IPS-NIHi7 (cell line): ENCODE results near the gene RABGGTB.
"Not testable (repeated sequence)": the region's sequence is repeated elsewhere in the genome, so short reads cannot be mapped to it uniquely, and the experiment has no call there.

ENCODE experiments used
- DNase-seq: peaks from one replicate; pipeline ENCODE4 v3.0.0; 2012; ENCODE audit warnings: mixed read lengths; ENCODE audit errors: extremely low spot score

Gene RABGGTB

DNA sequence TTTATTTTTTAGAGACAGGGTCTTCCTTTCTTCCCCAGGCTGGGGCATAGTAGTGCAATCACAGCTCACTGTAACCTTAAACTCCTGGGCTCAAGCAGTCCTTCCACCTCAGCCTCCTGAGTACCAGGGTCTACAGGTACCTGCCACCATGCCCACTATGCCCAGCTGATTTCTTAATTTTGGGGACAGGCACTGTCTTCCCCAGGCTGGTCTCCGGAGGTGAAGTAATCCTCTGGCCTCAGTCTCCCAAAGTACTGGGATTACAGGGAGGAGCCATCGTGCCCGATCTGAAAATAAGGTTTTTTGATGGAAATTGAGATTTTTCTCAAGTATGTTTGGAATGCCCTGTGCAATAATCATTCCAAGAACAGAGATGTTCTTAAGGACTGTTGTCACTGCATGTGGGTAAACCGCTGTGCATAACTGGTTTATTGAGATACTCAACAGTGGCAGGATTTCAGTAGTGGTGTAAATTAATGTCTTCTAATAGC lies 9.7 kb downstream of the RABGGTB start:
- DNase-seq, result no peak

DNA sequence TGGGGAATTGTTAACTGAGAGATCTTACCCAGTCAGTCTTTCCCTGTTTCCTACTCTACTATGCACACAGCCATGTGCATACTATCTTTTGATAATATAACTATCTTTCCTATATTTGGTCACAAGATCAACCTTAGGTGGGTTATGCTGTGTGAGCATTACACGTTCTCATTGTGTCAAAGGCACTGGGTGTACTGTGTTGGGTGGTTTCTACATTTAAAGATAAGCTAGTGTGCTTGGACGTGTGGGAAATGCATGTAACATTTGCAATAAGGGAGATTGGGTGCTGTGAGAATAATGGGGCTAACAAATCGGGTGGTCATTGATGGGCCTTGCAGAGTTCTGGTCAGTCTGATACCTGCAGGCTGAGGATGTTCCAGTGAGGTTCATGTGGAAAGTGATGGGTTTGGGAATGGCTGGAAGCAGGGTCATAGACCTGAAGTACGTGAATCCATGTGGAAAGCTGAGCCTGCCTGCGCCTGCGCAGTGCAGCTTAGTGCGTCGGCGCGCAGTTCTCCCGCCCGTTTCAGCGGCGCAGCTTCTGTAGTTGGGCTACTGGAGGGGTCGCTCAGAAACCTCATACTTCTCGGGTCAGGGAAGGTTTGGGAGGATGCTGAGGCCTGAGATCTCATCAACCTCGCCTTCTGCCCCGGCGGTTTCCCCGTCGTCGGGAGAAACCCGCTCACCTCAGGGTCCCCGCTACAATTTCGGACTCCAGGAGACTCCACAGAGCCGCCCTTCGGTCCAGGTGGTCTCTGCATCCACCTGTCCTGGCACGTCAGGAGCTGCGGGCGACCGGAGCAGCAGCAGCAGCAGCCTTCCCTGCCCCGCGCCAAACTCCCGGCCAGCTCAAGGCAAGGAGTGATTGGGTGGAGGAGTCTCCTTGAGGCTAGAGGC lies 10.6 kb downstream of the RABGGTB start, which contains the start of gene MSH4:
TSS of gene MSH4 (plus strand) at position 507 of the 897 bp plus-strand sequence. CDS start at position 611, 104 bp downstream.
- DNase-seq, result peak; percentile 10

DNA sequence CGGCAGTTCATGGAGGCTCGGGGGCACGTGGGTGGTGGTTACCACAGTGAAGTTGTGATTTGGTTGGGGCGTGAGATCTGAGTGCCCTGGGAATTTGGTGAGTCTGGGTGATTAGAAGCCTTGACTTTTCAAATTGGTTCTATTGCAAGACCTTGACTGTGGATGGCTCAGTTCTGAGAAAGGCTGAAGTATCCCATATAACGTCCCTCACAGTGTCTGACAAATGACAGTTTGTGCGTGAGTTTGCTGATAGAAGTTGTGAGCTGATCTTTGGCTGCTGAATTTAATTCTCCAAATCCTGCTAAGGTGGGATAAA lies 11.2 kb downstream of the RABGGTB start:
- DNase-seq, result no peak

DNA sequence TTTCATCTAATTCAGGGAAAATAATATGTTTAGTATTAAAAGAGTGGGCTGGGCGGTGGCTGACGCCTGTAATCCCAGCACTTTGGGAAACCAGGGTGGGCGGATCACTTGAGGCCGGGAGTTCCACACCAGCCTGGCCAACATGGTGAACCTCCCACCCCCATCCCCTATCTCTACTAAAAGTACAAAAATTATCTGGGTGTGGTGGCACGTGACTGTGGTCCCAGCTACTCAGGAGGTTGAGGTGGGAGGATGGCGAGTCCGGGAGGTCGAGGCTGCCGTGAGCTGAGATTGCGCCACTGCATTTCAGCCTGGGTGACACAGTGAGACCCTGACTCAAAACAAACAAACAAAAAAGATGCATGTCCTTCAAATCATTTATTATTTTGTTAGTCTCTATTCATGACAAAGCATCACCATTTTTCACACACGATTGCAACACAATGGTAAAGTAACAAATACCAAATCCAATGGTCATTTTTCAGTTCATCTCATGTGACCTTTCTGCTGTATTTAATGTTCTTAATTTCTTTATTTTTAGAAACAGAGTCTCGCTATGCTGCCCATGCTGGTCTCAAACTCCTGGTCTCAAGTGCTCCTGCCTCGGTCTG lies 11.7 kb downstream of the RABGGTB start:
- no peak for DNase-seq

DNA sequence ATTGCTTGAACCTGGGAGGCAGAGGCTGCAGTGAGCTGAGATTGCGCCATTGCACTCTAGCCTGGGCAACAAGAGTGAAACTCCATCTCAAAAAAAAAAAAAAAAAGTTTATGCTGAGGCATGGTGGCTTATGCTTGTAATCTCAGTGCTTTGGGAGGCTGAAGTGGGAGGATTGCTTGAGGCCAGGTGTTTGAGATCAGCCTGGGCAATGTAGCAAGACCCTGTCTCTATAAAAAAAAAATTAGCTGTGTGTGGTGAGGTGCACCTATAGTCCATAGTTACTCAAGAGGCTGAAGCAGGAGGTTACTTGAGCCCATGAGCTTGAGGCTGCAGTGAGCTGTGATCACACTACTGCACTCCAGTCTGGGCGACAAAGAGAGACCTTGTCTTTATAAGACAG lies 15.4 kb downstream of the RABGGTB start:
- not testable (repeated sequence) for DNase-seq

DNA sequence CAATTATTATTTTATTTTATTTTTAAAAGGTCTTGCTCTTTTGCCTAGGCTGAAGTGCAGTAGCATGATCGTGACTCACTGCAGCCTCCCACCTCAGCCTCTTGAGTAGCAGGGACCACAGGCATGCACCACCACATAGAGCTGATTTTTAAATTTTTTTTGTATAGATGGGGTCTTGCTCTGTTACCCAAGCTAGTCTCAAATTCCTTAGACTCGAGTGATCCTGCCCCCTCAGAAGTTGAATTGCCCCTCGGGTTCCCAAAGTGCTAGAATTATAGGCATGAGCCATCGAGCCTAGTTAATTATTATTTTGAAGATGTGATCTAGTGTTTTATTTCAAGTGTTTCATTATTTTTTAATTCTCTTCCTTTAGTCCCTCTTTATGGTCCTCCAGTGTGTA lies 22.9 kb downstream of the RABGGTB start:
- no peak for DNase-seq

DNA sequence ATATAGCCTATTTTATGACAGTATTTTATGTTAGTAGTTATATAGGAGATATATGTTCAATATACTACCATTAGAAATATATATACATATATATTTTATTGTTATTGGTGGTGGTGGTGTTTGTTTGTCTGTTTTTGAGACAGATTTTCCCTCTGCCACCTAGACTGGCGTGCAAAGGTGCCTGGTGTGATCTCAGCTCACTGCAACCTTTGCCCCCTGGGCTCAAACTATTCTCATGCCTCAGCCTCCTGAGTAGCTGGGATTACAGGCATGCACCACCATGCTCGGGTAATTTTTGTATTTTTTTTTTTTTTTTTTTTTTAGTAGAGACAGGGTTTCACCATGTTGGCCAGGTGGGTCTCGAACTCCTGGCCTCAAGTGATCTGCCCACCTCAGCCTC lies 24.1 kb downstream of the RABGGTB start:
- not testable (repeated sequence) for DNase-seq

DNA sequence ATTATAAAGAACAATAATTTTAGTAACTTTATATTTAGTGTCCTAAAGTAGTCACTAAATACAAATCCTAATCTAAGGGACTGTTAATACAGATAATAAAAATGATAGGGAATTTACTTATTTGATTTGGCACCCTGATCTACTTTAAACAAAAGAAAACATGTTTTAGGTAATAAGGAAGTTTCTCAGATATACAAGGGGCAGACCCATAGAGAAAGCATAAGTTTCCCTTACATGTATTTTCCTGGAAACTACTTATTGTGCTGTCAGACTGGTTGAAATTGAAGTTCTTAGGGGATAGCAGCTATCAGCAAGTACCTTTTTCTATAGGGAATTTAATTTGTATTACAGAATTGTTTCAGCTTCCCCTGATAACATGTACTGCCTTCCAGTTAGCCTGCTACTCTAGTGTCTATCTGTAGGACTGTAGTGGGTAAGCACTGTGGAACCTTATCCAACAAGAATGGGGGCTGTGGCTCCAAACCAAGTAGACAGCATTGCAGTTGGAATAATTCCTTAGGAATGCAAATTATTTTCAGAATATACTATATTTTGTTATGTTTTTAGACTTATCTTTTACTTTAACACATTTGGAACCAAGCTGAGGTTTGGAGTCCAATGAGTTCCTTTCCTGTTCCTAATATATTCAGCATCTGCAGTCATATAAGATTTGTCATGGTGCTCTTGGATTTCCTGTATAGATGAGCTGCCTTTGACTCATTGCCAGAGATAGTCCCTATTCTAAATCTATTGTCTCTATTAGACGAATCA lies 25.3 kb downstream of the RABGGTB start:
- no peak for DNase-seq

DNA sequence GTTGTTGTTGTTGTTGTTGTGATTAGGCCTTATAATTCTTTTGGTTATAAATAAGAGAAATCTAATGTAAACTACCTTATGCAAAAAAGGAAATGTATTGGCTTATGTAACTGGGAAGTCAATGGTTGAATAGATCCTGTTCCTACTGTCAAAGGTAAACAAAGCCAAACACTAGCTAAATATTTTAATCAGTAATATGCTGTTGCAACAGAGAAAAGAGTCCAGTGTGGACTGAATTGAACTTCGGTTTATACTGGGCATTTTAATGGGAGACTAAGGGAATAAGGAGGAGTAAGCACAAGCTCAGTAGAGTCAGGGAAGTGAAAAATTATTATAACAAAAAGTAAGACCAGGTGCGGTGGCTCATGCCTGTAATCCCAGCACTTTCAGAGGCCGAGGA lies 26.0 kb downstream of the RABGGTB start:
- no peak for DNase-seq

DNA sequence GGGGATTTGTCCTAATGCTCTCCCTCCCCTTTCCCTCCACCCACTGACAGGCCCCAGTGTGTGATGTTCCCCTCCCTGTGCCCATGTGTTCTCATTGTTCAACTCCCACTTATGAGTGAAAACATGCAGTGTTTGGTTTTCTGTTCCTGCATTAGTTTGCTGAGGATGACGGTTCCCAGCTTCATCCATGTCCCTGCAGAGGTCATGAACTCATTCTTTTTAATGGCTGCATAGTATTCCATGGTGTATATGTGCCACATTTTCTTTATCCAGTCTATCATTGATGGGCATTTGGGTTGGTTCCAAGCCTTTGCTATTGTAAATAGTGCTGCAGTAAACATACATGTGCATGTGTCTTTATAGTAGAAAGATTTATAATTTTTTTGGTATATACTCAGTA lies 37.5 kb downstream of the RABGGTB start:
- DNase-seq, result not testable (repeated sequence)

DNA sequence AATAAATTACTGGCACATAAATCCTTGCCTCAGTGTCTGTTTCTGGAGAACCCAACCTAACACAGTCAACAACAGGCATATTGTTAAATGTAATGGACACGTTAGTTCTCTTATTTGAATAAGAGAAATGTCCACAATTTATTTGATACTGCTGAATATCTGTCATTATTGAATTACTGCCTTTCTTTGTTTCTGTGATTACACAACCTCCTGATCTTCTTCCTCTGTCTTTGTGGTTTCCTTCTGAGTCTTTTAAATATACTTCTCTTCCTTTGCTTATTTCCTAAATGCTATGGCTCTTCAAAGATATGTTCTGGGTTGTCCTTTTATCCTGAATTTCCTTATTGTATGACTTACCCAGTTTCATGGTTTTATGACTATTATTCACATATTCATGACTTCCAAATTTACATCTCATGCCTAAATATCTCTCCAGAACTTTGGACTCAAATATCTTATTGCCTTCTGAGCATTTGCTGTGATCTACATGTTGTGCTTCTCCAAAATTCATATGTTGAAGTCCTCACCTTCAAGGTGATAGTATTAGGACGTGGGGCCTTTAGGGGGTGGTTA lies 50.6 kb downstream of the RABGGTB start:
- no peak for DNase-seq

DNA sequence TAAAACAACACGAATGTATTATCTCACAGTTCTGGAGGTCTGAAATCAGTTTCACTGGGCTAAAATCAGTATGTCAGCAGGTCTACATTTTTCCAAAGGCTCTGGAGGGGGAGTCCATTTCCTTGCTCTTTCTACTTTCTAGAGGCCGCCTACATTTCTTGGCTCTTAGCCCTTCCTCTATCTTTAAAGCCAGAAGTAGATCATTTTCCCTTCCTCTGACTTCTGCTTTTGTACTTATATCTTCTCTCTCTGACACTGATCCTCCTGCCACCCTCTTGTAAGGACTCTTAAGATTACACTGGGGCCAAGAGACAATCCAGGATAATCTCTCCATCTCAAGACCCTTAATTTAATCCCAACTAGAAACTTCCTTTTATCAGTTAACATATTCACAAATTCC lies 52.0 kb downstream of the RABGGTB start:
- DNase-seq, result no peak

DNA sequence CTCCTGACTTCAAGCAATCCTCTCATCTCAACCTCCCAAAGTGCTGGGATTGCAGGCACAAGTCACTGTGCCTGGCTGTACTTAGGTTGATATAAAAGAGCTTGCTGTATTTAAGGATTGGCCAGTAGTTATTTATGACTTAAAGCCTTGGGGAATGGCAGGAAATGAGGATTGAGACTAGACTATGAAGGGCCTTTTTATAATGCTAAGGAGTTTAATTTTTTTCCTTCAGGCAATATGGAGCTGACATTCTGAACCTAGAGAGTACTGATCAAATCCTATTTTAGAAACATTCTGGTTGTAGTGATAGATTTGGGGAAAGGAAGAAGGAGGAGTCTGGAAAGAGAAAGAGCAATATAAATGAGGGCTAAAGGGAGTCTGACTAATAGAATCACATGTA lies 55.4 kb downstream of the RABGGTB start:
- no peak for DNase-seq
